A673 (cell line): ENCODE results near the gene CHST12.

Source experiments
- CTCF ChIP-seq: fragments of 300-800, 200-600 bp; sonication (generic); conservative IDR thresholded peaks from 2 replicates; pipeline ENCODE4 v1.5.1; 2017; ENCODE audit warnings: low read depth, mild to moderate bottlenecking, antibody characterized with exemption, low read length, moderate library complexity, mixed read lengths
- EZH2 ChIP-seq: fragments of 200-600 bp; sonication (generic); IDR thresholded peaks from 2 replicates; pipeline ENCODE4 v1.6.1; 2017; ENCODE audit warnings: borderline replicate concordance, low read depth, mild to moderate bottlenecking, mixed read lengths, antibody characterized with exemption, low read length; ENCODE audit not compliant: poor library complexity, severe bottlenecking

DNA sequence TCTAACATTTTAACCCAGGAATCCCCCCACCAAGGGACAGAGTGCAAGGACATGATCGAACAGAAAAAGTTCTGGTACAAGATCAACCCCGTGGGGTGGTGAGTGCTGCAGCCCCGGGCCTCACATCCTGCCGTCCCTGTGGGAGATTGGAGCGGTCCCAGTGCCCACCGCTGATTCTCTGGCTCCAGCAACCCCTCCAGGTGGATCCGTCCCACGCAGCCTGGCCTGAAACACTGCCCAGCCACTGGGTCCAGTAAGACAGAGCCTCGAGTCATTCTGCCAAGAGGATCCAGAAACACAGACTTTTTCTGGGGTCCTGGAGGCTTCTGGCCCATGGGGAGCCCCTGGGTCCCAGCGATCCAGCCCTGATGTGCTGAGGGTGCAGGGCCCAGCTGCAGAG, 43.3 kb downstream of the CHST12 start:
- TF ChIP-seq CTCF = no peak
- no peak for TF ChIP-seq EZH2
